Measurements from ENCODE around the gene RTL9. TPM values are rescaled to one million over a fixed set of nuclear protein-coding genes. Genes with fewer than 3 reads are reported as not detected.

RTL9 gene
- total and polyA plus RNA-seq, 9 of the 15 experiments (the other 6 are each of a cell fraction or from before 2014, with no cell fraction given), result 0.04 to 0.35 (median 0.13) TPM; not detected in 1

- Histone ChIP-seq H3K36me3 (ENCODE audit: control insufficient read depth, insufficient read depth, low read length) (no peaks in the 10 kb centered on the region), H3K4me2 (ENCODE audit: insufficient read depth, low read length) (no peak overlapping the region), H2AFZ (ENCODE audit: low read depth, low read length) (peak overlapping the region; percentile 37), H3K9ac (ENCODE audit: insufficient read depth in 1 of 2, low read depth in 2 of 2, low read length in 2 of 2) (no peak overlapping the region), H3K27ac (ENCODE audit: extremely low read depth, low read depth, low read length) (no peak overlapping the region), H3K9me1 (ENCODE audit: control insufficient read depth, insufficient read depth, low read length) (no peaks in the 10 kb centered on the region), H3K27me3 (ENCODE audit: control insufficient read depth in 2 of 2, insufficient read depth in 2 of 2, low read length in 2 of 2) (no peaks in the 10 kb centered on the region), H3K9me3 (replicated peaks; ENCODE audit: control insufficient read depth, insufficient read depth, low read depth, low read length) (no peaks in the 10 kb centered on the region), H3K79me2 (ENCODE audit: control insufficient read depth, insufficient read depth, low read length) (no peaks in the 10 kb centered on the region), H3K4me1 (replicated peaks in 1 of 2; ENCODE audit: control insufficient read depth in 2 of 2, insufficient read depth in 2 of 2, low read length in 2 of 2) (peaks cover 2 to 15% of the 10 kb centered on the region in 2 experiments; a peak in 4 of 5 replicates), H4K20me1 (replicated peaks; ENCODE audit: control insufficient read depth, insufficient read depth, low read length) (no peaks in the 10 kb centered on the region), H3K4me3 (no peak overlapping the region)
- ChIA-PET POLR2A (no interaction called here), CTCF (ENCODE audit: low intra/inter-chr PET ratio) (no interaction called here)
- no TSS peak for BruUV-seq (replicated peaks)
- in situ Hi-C loops (cut with MboI) (no loop called here), intact Hi-C loops (cut with micrococcal nuclease) (no loop called here)
- no peak for TF ChIP-seq ZNF311 (CRISPR knock-in tag; IDR thresholded peaks at IDR 0.05)
- TF ChIP-seq POLR3A (IDR thresholded peaks at IDR 0.05; ENCODE audit: borderline replicate concordance, extremely low read depth, insufficient read depth, insufficient read length), result no peak
- TF ChIP-seq, protein P1, sequence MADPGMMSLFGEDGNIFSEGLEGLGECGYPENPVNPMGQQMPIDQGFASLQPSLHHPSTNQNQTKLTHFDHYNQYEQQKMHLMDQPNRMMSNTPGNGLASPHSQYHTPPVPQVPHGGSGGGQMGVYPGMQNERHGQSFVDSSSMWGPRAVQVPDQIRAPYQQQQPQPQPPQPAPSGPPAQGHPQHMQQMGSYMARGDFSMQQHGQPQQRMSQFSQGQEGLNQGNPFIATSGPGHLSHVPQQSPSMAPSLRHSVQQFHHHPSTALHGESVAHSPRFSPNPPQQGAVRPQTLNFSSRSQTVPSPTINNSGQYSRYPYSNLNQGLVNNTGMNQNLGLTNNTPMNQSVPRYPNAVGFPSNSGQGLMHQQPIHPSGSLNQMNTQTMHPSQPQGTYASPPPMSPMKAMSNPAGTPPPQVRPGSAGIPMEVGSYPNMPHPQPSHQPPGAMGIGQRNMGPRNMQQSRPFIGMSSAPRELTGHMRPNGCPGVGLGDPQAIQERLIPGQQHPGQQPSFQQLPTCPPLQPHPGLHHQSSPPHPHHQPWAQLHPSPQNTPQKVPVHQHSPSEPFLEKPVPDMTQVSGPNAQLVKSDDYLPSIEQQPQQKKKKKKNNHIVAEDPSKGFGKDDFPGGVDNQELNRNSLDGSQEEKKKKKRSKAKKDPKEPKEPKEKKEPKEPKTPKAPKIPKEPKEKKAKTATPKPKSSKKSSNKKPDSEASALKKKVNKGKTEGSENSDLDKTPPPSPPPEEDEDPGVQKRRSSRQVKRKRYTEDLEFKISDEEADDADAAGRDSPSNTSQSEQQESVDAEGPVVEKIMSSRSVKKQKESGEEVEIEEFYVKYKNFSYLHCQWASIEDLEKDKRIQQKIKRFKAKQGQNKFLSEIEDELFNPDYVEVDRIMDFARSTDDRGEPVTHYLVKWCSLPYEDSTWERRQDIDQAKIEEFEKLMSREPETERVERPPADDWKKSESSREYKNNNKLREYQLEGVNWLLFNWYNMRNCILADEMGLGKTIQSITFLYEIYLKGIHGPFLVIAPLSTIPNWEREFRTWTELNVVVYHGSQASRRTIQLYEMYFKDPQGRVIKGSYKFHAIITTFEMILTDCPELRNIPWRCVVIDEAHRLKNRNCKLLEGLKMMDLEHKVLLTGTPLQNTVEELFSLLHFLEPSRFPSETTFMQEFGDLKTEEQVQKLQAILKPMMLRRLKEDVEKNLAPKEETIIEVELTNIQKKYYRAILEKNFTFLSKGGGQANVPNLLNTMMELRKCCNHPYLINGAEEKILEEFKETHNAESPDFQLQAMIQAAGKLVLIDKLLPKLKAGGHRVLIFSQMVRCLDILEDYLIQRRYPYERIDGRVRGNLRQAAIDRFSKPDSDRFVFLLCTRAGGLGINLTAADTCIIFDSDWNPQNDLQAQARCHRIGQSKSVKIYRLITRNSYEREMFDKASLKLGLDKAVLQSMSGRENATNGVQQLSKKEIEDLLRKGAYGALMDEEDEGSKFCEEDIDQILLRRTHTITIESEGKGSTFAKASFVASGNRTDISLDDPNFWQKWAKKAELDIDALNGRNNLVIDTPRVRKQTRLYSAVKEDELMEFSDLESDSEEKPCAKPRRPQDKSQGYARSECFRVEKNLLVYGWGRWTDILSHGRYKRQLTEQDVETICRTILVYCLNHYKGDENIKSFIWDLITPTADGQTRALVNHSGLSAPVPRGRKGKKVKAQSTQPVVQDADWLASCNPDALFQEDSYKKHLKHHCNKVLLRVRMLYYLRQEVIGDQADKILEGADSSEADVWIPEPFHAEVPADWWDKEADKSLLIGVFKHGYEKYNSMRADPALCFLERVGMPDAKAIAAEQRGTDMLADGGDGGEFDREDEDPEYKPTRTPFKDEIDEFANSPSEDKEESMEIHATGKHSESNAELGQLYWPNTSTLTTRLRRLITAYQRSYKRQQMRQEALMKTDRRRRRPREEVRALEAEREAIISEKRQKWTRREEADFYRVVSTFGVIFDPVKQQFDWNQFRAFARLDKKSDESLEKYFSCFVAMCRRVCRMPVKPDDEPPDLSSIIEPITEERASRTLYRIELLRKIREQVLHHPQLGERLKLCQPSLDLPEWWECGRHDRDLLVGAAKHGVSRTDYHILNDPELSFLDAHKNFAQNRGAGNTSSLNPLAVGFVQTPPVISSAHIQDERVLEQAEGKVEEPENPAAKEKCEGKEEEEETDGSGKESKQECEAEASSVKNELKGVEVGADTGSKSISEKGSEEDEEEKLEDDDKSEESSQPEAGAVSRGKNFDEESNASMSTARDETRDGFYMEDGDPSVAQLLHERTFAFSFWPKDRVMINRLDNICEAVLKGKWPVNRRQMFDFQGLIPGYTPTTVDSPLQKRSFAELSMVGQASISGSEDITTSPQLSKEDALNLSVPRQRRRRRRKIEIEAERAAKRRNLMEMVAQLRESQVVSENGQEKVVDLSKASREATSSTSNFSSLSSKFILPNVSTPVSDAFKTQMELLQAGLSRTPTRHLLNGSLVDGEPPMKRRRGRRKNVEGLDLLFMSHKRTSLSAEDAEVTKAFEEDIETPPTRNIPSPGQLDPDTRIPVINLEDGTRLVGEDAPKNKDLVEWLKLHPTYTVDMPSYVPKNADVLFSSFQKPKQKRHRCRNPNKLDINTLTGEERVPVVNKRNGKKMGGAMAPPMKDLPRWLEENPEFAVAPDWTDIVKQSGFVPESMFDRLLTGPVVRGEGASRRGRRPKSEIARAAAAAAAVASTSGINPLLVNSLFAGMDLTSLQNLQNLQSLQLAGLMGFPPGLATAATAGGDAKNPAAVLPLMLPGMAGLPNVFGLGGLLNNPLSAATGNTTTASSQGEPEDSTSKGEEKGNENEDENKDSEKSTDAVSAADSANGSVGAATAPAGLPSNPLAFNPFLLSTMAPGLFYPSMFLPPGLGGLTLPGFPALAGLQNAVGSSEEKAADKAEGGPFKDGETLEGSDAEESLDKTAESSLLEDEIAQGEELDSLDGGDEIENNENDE (IDR thresholded peaks at IDR 0.05; ENCODE audit: low read depth, low read length), result no peak
- 45% methylated on average over 2 of the region's 2 CpGs for WGBS (ENCODE audit: insufficient coverage, low coverage, missing lambda C conversion rate)
- ATAC-seq (no peak), FAIRE-seq (no peak), DNase-seq (ENCODE audit: extremely low read depth in 1 of 4, low spot score in 3 of 4) (no peak)
Measured at GRCh38 chrX:110389570-110389969, 30.9 kb downstream of the RTL9 start.

Measured in K562 (cell line).